Measurements from ENCODE around the gene CATSPERD. TPM values are rescaled to one million over a fixed set of nuclear protein-coding genes. Genes with fewer than 3 reads are reported as not detected.

The CATSPERD gene
- total RNA-seq, 1 experiment from 2014 or later: not detected

GRCh38 chr19:5696196-5697021 lies 24.0 kb upstream of the CATSPERD start:
- ChIA-PET CTCF (no interaction called here), POLR2A (ENCODE audit: unreplicated experiment) (interaction anchor here (0.8 kb wide), 1 partner anchor 1441 kb away, joined by 4 read pairs; no protein-coding TSS in a partner anchor)
- Histone ChIP-seq H3K9me2 (replicated peaks; ENCODE audit: low read length) (no peaks in the 10 kb centered on the region), H3K27me3 (ENCODE audit: low read length) (no peaks in the 10 kb centered on the region), H3K27ac (ENCODE audit: low read length) (no peak overlapping the region), H3K9me3 (ENCODE audit: low read length) (no peaks in the 10 kb centered on the region), H3K4me3 (ENCODE audit: low read length) (no peak overlapping the region), H3F3A (ENCODE audit: low read length, unreplicated experiment) (peaks cover 14% of the 10 kb centered on the region), H3K9ac (ENCODE audit: low read length) (no peak overlapping the region), H4K20me1 (ENCODE audit: low read length) (peaks cover 48% of the 10 kb centered on the region), H3K4me2 (ENCODE audit: low read length) (no peak overlapping the region), H3K36me3 (ENCODE audit: low read depth, low read length) (peaks cover 69% of the 10 kb centered on the region), H2AFZ (ENCODE audit: low read length) (no peak overlapping the region), H3K4me1 (ENCODE audit: insufficient read depth, low read length) (peaks cover 7% of the 10 kb centered on the region), H3K79me2 (ENCODE audit: low read length) (peaks cover 39% of the 10 kb centered on the region)
- no TSS peak for BruUV-seq (replicated peaks)
- intact Hi-C loops (cut with micrococcal nuclease): no loop called here
- TF ChIP-seq EZH2 (IDR thresholded peaks at IDR 0.05; ENCODE audit: low read length, unreplicated experiment) (no peak), CTCF (conservative IDR thresholded peaks at IDR 0.05; ENCODE audit: low read depth, low read length) (no peak), EZH2phosphoT487 (IDR thresholded peaks at IDR 0.05; ENCODE audit: borderline replicate concordance, low read length) (no peak)
- ATAC-seq (no peak), DNase-seq (no peak)

GRCh38 chr19:5697022-5697889 lies 23.2 kb upstream of the CATSPERD start:
- H3K9me2 ChIP-seq (replicated peaks; ENCODE audit: low read length): no peaks in the 10 kb centered on the region
- DNase-seq (no peak), ATAC-seq (no peak)
- peaks cover under 1% of the 10 kb centered on the region; the same call in 1 of the 2 replicates for H3K4me1 ChIP-seq (ENCODE audit: insufficient read depth, low read length)
- peaks cover 61% of the 10 kb centered on the region for H3K36me3 ChIP-seq (ENCODE audit: low read depth, low read length)
- H3K27me3 ChIP-seq (ENCODE audit: low read length): no peaks in the 10 kb centered on the region
- no peak overlapping the region for H3K9ac ChIP-seq (ENCODE audit: low read length)
- POLR2A ChIA-PET (ENCODE audit: unreplicated experiment): no interaction called here
- intact Hi-C loops (cut with micrococcal nuclease): no loop called here
- no TSS peak for BruUV-seq (replicated peaks)
- no peak overlapping the region for H2AFZ ChIP-seq (ENCODE audit: low read length)
- CTCF ChIA-PET: no interaction called here
- peaks cover 31% of the 10 kb centered on the region for H3K79me2 ChIP-seq (ENCODE audit: low read length)
- H3F3A ChIP-seq (ENCODE audit: low read length, unreplicated experiment): peaks cover 9% of the 10 kb centered on the region
- H3K4me2 ChIP-seq (ENCODE audit: low read length): no peak overlapping the region
- peaks cover 41% of the 10 kb centered on the region for H4K20me1 ChIP-seq (ENCODE audit: low read length)
- no peak overlapping the region for H3K27ac ChIP-seq (ENCODE audit: low read length)
- TF ChIP-seq CTCF (conservative IDR thresholded peaks at IDR 0.05; ENCODE audit: low read depth, low read length): no peak
- TF ChIP-seq EZH2phosphoT487 (IDR thresholded peaks at IDR 0.05; ENCODE audit: borderline replicate concordance, low read length): no peak
- TF ChIP-seq EZH2 (IDR thresholded peaks at IDR 0.05; ENCODE audit: low read length, unreplicated experiment): no peak
- H3K9me3 ChIP-seq (ENCODE audit: low read length): no peaks in the 10 kb centered on the region
- H3K4me3 ChIP-seq (ENCODE audit: low read length): no peak overlapping the region
